HepG2 (cell line): Measurements from ENCODE around the gene CTCF. TPM values are rescaled to one million over a fixed set of nuclear protein-coding genes. Genes with fewer than 3 reads are reported as not detected.

ENCODE experiments used
- ELF4 ChIP-seq: sonication (generic); formaldehyde crosslinking; IDR thresholded peaks from 2 replicates; pipeline ENCODE4 v1.5.0; 2020; ENCODE audit warnings: missing genetic modification reagents, mild to moderate bottlenecking, moderate library complexity, borderline replicate concordance
- ERF ChIP-seq: IDR thresholded peaks from 2 replicates; pipeline ENCODE4 v1.6.1; 2018; ENCODE audit warnings: missing biosample characterization, missing genetic modification reagents
- FOXO1 ChIP-seq: sonication (generic); formaldehyde crosslinking; IDR thresholded peaks from 2 replicates; pipeline ENCODE4 v1.4.0; 2020; ENCODE audit warnings: missing genetic modification reagents
- MEIS2 ChIP-seq: sonication (generic); formaldehyde crosslinking; IDR thresholded peaks from 2 replicates; pipeline ENCODE4 v1.9.0; 2021; ENCODE audit warnings: mild to moderate bottlenecking, missing genetic modification reagents
- NCOA5 ChIP-seq: sonication (generic); formaldehyde crosslinking; IDR thresholded peaks from 2 replicates; pipeline ENCODE4 v1.4.0; 2020; ENCODE audit warnings: missing genetic modification reagents
- PPARG ChIP-seq: conservative IDR thresholded peaks from 2 replicates; pipeline ENCODE4 v1.6.1; 2016; ENCODE audit warnings: missing biosample characterization, missing genetic modification reagents
- ZFAT ChIP-seq: sonication (generic); formaldehyde crosslinking; conservative IDR thresholded peaks from 2 replicates; pipeline ENCODE4 v1.8.1; 2023; ENCODE audit warnings: missing genetic modification reagents, inconsistent platforms
- ZFP37 ChIP-seq: sonication (generic); formaldehyde crosslinking; IDR thresholded peaks from 2 replicates; pipeline ENCODE4 v1.4.0; 2020; ENCODE audit warnings: missing genetic modification reagents, borderline replicate concordance
- ZNF274 ChIP-seq: sonication (generic); formaldehyde crosslinking; IDR thresholded peaks from 2 replicates; pipeline ENCODE4 v1.5.1; 2020; ENCODE audit warnings: mild to moderate bottlenecking, missing genetic modification reagents
- polyA plus RNA-seq, 8 experiments: library from polyadenylated mRNA; depleted of rRNA in 3 of 8; stranded (reverse) in 7 of 8; unstranded in 1 of 8; fragments of >200 nt; fragmentation: Illumina TruSeq in 4 of 8; extraction: Trizol in 4 of 8; gene quantifications; 2 replicates each; pipeline versions ENCODE4 v1.2.1 to v1.2.3, GENCODE V29; 2011 to 2016; ENCODE audit warnings: low read depth in 4 of 8, missing spikeins in 1 of 8, mixed read lengths in 1 of 8; ENCODE audit not compliant: insufficient read depth in 1 of 8
- total RNA-seq, 5 experiments: library from RNA; depleted of rRNA; stranded (reverse); fragments of >200 nt; fragmentation: Illumina TruSeq; extraction: Trizol; gene quantifications; 2 replicates each; pipeline ENCODE4 v1.2.3, GENCODE V29; 2016; ENCODE audit warnings: low read depth in 1 of 5
- TF ChIP-seq, protein P1 (sequence below): sonication (generic); formaldehyde crosslinking; IDR thresholded peaks from 2 replicates; pipeline ENCODE4 v1.4.0; 2020; ENCODE audit warnings: missing genetic modification reagents, borderline replicate concordance
- TF ChIP-seq, protein P2 (sequence below): IDR thresholded peaks from 2 replicates; pipeline ENCODE4 v1.6.1; 2016; ENCODE audit warnings: missing compliant biosample characterization, missing genetic modification reagents, borderline replicate concordance
- TF ChIP-seq, protein P3 (sequence below): sonication (generic); formaldehyde crosslinking; conservative IDR thresholded peaks from 2 replicates; pipeline ENCODE4 v1.4.0; 2020; ENCODE audit warnings: missing genetic modification reagents
- TF ChIP-seq, protein P4 (sequence below): sonication (generic); formaldehyde crosslinking; IDR thresholded peaks from 2 replicates; pipeline ENCODE4 v1.4.0; 2020; ENCODE audit warnings: mild to moderate bottlenecking, missing genetic modification reagents
- TF ChIP-seq, protein P5 (sequence below): sonication (generic); formaldehyde crosslinking; IDR thresholded peaks from 2 replicates; pipeline ENCODE4 v1.4.0; 2020; ENCODE audit warnings: missing genetic modification reagents; ENCODE audit errors: not compliant biosample characterization

CTCF gene
- total and polyA plus RNA-seq, 2 of the 13 experiments (the other 11 are each of a cell fraction or from before 2014, with no cell fraction given) = 19.5 to 37.5 TPM

DNA sequence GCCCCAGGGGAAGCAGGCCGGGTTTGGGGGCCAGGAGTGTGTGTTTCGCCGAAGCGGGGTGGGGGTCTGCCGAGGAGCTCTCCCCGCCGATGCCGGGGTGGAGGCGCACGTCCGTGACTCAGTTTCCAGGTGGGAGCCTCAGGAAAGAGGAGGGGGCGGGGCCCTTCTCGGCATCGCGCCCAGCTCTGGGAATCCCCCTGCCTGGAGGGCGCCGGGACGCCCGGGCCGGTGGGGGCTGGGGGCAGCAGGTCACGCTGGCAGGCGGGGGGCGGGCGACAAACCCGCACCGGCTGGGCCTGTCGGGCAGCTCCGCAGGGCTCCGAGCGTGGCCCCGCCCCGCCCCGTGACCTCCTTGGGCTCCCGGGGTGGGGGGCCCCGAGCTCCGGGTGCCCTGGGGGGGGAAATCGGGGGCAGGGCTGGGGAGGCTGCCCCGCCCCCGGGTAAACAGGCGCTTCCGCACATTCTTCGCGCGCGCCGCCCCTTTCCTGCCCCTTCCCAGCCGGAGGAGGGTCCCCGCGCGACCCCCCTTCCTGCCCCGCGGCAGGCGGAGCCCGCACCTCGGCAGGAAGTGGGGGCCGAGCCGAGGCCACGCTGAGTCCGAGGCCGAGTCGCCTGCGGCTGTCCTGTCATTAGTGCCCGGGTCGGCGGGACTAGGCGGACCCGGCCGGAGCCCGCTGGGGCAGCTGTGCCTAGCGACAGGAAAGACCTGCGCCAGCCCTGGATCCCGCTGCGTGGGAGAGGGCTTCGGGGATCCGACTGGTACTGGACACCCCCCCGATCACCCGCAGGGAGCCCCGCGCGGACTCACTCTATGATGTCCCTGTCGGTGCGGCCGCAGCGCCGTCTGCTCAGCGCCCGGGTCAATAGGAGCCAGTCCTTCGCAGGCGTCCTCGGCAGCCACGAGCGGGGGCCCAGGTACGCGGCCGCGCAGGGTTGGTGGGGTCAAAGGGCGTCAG lies 24.4 kb upstream of the CTCF start (continued):
- TF ChIP-seq, protein P1, sequence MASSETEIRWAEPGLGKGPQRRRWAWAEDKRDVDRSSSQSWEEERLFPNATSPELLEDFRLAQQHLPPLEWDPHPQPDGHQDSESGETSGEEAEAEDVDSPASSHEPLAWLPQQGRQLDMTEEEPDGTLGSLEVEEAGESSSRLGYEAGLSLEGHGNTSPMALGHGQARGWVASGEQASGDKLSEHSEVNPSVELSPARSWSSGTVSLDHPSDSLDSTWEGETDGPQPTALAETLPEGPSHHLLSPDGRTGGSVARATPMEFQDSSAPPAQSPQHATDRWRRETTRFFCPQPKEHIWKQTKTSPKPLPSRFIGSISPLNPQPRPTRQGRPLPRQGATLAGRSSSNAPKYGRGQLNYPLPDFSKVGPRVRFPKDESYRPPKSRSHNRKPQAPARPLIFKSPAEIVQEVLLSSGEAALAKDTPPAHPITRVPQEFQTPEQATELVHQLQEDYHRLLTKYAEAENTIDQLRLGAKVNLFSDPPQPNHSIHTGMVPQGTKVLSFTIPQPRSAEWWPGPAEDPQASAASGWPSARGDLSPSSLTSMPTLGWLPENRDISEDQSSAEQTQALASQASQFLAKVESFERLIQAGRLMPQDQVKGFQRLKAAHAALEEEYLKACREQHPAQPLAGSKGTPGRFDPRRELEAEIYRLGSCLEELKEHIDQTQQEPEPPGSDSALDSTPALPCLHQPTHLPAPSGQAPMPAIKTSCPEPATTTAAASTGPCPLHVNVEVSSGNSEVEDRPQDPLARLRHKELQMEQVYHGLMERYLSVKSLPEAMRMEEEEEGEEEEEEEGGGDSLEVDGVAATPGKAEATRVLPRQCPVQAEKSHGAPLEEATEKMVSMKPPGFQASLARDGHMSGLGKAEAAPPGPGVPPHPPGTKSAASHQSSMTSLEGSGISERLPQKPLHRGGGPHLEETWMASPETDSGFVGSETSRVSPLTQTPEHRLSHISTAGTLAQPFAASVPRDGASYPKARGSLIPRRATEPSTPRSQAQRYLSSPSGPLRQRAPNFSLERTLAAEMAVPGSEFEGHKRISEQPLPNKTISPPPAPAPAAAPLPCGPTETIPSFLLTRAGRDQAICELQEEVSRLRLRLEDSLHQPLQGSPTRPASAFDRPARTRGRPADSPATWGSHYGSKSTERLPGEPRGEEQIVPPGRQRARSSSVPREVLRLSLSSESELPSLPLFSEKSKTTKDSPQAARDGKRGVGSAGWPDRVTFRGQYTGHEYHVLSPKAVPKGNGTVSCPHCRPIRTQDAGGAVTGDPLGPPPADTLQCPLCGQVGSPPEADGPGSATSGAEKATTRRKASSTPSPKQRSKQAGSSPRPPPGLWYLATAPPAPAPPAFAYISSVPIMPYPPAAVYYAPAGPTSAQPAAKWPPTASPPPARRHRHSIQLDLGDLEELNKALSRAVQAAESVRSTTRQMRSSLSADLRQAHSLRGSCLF = no peak
- TF ChIP-seq ERF (CRISPR knock-in tag) (0 out of 2 replicates have a peak, but pooled peaks have one; percentile 15), ZNF274 (CRISPR knock-in tag) (peak; percentile 4; the same call in 1 of the 2 replicates), ELF4 (CRISPR knock-in tag) (0 out of 2 replicates have a peak, but pooled peaks have one; percentile 29), FOXO1 (CRISPR knock-in tag) (no peak), MEIS2 (CRISPR knock-in tag) (peak; percentile 44; the same call in 1 of the 2 replicates), PPARG (CRISPR knock-in tag) (no peak), ZFAT (CRISPR knock-in tag) (no peak), ZFP37 (peak; percentile 48; the same call in 1 of the 2 replicates), NCOA5 (no peak)
- TF ChIP-seq, protein P2, sequence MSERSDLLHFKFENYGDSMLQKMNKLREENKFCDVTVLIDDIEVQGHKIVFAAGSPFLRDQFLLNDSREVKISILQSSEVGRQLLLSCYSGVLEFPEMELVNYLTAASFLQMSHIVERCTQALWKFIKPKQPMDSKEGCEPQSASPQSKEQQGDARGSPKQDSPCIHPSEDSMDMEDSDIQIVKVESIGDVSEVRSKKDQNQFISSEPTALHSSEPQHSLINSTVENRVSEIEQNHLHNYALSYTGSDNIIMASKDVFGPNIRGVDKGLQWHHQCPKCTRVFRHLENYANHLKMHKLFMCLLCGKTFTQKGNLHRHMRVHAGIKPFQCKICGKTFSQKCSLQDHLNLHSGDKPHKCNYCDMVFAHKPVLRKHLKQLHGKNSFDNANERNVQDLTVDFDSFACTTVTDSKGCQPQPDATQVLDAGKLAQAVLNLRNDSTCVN (CRISPR knock-in tag) = no peak
- TF ChIP-seq, protein P3, sequence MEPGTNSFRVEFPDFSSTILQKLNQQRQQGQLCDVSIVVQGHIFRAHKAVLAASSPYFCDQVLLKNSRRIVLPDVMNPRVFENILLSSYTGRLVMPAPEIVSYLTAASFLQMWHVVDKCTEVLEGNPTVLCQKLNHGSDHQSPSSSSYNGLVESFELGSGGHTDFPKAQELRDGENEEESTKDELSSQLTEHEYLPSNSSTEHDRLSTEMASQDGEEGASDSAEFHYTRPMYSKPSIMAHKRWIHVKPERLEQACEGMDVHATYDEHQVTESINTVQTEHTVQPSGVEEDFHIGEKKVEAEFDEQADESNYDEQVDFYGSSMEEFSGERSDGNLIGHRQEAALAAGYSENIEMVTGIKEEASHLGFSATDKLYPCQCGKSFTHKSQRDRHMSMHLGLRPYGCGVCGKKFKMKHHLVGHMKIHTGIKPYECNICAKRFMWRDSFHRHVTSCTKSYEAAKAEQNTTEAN (CRISPR knock-in tag) = 0 out of 2 replicates have a peak, but pooled peaks have one; percentile 10
- TF ChIP-seq, protein P4, sequence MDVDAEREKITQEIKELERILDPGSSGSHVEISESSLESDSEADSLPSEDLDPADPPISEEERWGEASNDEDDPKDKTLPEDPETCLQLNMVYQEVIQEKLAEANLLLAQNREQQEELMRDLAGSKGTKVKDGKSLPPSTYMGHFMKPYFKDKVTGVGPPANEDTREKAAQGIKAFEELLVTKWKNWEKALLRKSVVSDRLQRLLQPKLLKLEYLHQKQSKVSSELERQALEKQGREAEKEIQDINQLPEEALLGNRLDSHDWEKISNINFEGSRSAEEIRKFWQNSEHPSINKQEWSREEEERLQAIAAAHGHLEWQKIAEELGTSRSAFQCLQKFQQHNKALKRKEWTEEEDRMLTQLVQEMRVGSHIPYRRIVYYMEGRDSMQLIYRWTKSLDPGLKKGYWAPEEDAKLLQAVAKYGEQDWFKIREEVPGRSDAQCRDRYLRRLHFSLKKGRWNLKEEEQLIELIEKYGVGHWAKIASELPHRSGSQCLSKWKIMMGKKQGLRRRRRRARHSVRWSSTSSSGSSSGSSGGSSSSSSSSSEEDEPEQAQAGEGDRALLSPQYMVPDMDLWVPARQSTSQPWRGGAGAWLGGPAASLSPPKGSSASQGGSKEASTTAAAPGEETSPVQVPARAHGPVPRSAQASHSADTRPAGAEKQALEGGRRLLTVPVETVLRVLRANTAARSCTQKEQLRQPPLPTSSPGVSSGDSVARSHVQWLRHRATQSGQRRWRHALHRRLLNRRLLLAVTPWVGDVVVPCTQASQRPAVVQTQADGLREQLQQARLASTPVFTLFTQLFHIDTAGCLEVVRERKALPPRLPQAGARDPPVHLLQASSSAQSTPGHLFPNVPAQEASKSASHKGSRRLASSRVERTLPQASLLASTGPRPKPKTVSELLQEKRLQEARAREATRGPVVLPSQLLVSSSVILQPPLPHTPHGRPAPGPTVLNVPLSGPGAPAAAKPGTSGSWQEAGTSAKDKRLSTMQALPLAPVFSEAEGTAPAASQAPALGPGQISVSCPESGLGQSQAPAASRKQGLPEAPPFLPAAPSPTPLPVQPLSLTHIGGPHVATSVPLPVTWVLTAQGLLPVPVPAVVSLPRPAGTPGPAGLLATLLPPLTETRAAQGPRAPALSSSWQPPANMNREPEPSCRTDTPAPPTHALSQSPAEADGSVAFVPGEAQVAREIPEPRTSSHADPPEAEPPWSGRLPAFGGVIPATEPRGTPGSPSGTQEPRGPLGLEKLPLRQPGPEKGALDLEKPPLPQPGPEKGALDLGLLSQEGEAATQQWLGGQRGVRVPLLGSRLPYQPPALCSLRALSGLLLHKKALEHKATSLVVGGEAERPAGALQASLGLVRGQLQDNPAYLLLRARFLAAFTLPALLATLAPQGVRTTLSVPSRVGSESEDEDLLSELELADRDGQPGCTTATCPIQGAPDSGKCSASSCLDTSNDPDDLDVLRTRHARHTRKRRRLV (CRISPR knock-in tag) = no peak
- TF ChIP-seq, protein P5, sequence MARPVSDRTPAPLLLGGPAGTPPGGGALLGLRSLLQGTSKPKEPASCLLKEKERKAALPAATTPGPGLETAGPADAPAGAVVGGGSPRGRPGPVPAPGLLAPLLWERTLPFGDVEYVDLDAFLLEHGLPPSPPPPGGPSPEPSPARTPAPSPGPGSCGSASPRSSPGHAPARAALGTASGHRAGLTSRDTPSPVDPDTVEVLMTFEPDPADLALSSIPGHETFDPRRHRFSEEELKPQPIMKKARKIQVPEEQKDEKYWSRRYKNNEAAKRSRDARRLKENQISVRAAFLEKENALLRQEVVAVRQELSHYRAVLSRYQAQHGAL = no peak
